Body of pancreas (tissue), 4 donors: ENCODE measurements around the gene FCRL6.

Experiments
- POLR2A ChIP-seq, 3 donors: fragments of 450-650 bp; IDR thresholded peaks; one replicate each; pipeline ENCODE4 v1.6.1; 2016; ENCODE audit warnings: antibody characterized with exemption in 3 of 3, mild to moderate bottlenecking in 2 of 3
- TF ChIP-seq, protein P1 (sequence below), 7 experiments: fragments of 450-650 bp in 4 of 7; fragments of 200-600 bp in 3 of 7; sonication (generic) in 3 of 7; IDR thresholded peaks; one replicate each; pipeline ENCODE4 v1.5.1; 2016 to 2019; ENCODE audit warnings: antibody characterized with exemption in 7 of 7

DNA sequence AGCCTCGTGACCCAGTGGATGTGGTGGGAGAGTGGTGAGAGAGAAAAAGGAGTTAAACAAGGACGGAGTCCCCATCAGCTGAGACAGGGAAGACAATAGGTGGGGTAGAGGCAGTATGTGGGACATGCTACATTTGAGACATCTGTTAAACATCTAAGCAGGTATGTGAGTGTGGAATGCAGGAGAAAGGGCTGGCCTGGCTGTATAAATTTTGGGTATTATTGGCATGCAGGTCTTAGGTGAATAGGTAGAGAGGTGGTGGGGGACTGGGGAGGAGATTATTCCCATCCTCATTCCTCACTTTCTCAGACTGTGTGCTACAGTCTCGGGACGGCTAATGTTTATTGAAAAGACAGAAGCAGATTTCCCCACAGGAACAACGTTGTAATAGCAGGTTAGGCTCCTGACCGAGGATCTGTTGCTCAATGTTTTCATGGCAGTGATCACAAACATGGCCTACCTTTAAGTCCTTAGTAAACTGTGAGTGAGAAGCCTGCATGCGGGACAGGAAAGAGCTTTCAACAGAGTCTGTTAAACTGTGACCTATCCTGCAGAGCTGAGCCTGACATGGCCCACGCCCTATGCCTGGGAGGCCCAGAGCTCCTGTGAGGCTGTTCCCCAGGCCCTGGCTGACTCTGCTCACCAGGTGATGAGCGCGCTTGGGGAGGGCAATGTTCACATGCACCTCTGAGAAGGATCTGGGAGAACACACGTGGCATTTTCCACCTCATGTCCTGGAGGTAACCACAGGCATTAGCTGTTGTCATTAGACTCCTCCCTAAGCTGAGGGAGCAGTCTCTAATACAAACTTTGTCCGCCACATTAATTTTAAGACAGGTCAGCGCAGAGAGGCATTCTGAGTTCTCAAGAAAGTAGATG, 43.8 kb downstream of the FCRL6 start:
- TF ChIP-seq, protein P1, sequence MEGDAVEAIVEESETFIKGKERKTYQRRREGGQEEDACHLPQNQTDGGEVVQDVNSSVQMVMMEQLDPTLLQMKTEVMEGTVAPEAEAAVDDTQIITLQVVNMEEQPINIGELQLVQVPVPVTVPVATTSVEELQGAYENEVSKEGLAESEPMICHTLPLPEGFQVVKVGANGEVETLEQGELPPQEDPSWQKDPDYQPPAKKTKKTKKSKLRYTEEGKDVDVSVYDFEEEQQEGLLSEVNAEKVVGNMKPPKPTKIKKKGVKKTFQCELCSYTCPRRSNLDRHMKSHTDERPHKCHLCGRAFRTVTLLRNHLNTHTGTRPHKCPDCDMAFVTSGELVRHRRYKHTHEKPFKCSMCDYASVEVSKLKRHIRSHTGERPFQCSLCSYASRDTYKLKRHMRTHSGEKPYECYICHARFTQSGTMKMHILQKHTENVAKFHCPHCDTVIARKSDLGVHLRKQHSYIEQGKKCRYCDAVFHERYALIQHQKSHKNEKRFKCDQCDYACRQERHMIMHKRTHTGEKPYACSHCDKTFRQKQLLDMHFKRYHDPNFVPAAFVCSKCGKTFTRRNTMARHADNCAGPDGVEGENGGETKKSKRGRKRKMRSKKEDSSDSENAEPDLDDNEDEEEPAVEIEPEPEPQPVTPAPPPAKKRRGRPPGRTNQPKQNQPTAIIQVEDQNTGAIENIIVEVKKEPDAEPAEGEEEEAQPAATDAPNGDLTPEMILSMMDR (IDR thresholded peaks at IDR 0.05): no peak
- TF ChIP-seq POLR2A (IDR thresholded peaks at IDR 0.05): no peak
